NCI-H1436 (cell line): ENCODE results near the gene SAFB.

Source experiments
- DNase-seq: peaks from one replicate; lab custom pipeline; 2025; lab: John Stamatoyannopoulos, UW

The SAFB gene

GRCh38 chr19:5622465-5623396 lies at the start of gene SAFB, which contains the start of gene SAFB2:
TSS of gene SAFB (plus strand) at chr19:5623083. CDS start at chr19:5623206, 123 bp downstream.
TSS of gene SAFB2 (minus strand) at chr19:5622776. CDS start at chr19:5622715, 61 bp downstream.
- DNase-seq: peak; percentile 99

GRCh38 chr19:5575590-5575989 lies 47.3 kb upstream of the SAFB start:
- DNase-seq: no peak

GRCh38 chr19:5578097-5578846 lies 44.6 kb upstream of the SAFB start:
- DNase-seq: peak; percentile 58

GRCh38 chr19:5579286-5579685 lies 43.6 kb upstream of the SAFB start:
- no peak for DNase-seq

- no peak for DNase-seq
Measured at GRCh38 chr19:5579697-5580096, 43.2 kb upstream of the SAFB start.

- no peak for DNase-seq
Measured at GRCh38 chr19:5580161-5580571, 42.7 kb upstream of the SAFB start.

GRCh38 chr19:5585461-5586299 lies 37.2 kb upstream of the SAFB start:
- no peak for DNase-seq

GRCh38 chr19:5586300-5587070 lies 36.4 kb upstream of the SAFB start:
- no peak for DNase-seq

- DNase-seq: no peak
Measured at GRCh38 chr19:5587071-5587455, 35.8 kb upstream of the SAFB start.

- DNase-seq: no peak
Measured at GRCh38 chr19:5587661-5588060, 35.2 kb upstream of the SAFB start.

- no peak for DNase-seq
Measured at GRCh38 chr19:5588441-5588840, 34.4 kb upstream of the SAFB start.

- DNase-seq: no peak
Measured at GRCh38 chr19:5588906-5589676, 33.8 kb upstream of the SAFB start.

- DNase-seq: no peak
Measured at GRCh38 chr19:5590151-5590864, 32.6 kb upstream of the SAFB start.

- DNase-seq: no peak
Measured at GRCh38 chr19:5590865-5591154, 32.1 kb upstream of the SAFB start.

GRCh38 chr19:5591476-5591875 lies 31.4 kb upstream of the SAFB start:
- no peak for DNase-seq

GRCh38 chr19:5592531-5593342 lies 30.1 kb upstream of the SAFB start:
- DNase-seq: no peak

- no peak for DNase-seq
Measured at GRCh38 chr19:5593343-5594255, 29.3 kb upstream of the SAFB start.

- DNase-seq: no peak
Measured at GRCh38 chr19:5594521-5594950, 28.3 kb upstream of the SAFB start.
